HepG2 (cell line): ENCODE data around the gene CKAP5.

Experiments
- ADNP ChIP-seq: sonication (generic); formaldehyde crosslinking; IDR thresholded peaks from 2 replicates; pipeline ENCODE4 v1.4.0; 2020; ENCODE audit warnings: missing genetic modification reagents
- PRPF4 ChIP-seq: fragments of 200-400 bp; formaldehyde crosslinking; IDR thresholded peaks from 2 replicates; pipeline ENCODE4 v1.6.1; 2016; ENCODE audit warnings: low read length, low read depth; ENCODE audit not compliant: poor library complexity, severe bottlenecking
- TSC22D2 ChIP-seq: sonication (generic); formaldehyde crosslinking; IDR thresholded peaks from 2 replicates; pipeline ENCODE4 v1.5.1; 2020; ENCODE audit warnings: missing genetic modification reagents, mild to moderate bottlenecking, borderline replicate concordance

GRCh38 chr11:46719048-46719542 lies 127.0 kb downstream of the CKAP5 start, which contains the start of gene F2:
- no peak for TF ChIP-seq PRPF4
- TF ChIP-seq ADNP: no peak
- TF ChIP-seq TSC22D2 (CRISPR knock-in tag): no peak
